ENCODE results near the gene RAD51B.

The RAD51B gene

GRCh38 chr14:68508581-68508980 is 689.0 kb downstream of the RAD51B start:
- DNase-seq, result no peak

DNA sequence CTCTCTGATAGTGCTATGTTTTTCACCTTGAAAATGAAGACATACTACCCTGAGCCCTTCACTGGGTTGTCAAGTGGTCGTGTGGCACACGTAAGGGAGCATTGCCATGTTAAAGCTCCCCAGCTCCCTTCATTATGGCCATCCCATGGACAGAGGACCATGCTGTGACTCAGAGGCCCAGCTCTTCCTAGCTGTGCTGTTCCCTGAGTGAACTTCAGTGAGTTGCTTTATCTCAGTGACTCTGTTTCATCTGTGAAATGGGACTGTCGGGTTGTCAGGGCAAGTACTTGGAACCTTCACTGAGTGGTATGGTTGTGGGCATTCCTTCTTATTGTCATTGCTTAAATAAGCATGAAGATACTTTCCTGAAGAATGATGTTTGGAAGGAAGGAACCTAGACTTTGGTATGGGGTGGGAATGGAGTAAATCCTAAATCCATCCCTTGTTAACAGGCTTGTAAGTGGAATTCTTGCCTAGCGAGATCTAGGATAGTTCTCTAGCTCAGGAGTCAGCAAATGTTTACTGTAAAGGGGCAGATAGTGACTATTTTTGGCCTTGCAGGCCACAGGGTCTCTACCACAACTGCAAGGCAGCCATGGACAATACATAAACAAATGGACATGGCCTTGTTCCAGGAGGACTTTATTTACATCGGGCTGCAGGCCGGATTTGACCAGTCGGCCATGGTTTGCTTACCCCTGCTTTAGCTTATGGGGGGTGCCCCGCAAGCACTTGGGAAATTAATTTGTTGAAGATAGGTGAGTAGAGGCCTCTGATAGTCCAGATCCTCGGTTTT is 689.8 kb downstream of the RAD51B start:
- DNase-seq, result no peak

DNA sequence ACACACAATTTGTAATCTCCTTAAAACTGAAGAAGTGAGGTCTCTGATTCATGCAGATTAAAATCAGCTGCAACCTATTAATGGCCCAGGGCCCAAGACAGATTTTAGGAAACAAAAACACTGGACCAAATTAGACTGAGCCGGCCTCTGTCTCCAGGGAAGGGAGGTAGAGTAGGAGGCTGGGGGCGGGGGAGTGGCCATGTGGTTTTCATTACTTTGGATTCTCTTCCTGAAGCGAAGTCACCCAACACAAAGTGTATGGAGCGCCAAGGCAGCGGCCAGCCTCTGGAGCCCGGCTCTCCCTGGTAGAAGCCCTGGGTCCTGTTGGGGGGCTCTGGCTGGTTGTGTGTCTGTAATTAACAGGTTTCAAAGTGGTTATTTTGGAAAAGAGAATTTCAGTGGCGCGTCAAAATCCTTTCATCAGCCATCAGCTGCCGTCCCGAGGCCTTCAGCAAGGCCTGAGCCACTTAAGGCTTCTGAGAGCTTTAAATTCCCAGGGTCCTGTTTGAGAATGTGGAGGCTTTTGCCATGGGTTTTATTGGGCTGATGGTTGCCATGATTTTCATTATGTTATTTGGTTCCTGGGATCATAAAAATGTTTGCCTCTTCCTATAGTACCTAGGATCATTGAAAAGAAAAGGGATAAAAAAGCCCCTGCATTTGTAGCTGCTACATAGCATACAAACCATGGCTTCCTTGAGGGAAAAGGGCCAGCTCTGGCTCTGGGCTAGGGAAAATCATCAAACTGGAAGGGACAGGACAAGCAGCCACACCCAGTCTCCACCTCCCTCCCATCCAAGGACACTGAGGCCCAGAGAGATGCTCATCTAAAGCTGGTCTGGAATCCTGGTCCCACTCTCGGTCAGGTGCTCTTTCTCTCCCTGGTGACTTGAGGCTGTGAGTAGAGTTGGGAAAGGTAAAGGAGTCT is 690.9 kb downstream of the RAD51B start:
- DNase-seq, result no peak

DNA sequence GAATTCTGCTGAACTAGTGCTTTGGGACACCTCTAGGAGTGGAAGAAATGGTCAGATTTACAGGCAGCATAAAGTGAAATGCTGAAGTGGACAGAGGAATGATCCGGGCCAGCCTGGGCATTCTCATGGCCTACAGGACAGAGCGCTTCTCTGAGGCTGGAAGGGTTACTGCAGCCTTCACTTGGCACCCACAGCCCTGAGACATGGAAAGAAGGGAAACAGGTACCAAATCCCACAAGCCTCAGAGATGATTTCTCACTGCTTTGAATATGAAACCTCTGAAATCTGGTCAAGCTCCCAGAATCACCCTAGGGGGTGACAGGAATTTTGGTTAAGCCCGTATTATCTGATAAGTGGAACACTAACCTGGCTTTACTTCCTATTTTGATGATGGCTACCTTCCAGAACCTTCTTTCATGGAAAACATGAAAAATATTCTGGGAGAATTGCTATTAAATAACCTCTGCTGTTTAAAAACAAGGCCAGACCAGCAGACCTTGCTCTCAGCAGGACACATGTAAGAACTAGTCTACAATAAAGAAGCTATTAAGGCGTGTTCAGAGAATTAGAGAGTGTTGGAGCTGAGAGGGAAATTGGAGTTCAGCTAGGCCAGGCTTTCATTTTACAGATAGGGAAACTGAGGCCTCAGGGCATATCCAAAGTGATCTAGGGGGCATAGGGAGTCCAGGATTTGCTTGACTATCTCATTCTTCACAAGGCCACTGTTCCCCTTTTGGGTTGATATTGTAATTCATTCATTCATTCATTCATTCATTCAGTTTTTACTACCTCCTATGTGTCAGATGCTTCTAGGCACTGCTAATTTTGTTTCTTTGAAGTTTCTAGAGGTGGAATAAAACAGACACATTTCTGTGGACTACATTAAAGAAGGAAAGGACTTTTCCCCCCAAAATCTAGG is 691.8 kb downstream of the RAD51B start:
- no peak for DNase-seq

DNA sequence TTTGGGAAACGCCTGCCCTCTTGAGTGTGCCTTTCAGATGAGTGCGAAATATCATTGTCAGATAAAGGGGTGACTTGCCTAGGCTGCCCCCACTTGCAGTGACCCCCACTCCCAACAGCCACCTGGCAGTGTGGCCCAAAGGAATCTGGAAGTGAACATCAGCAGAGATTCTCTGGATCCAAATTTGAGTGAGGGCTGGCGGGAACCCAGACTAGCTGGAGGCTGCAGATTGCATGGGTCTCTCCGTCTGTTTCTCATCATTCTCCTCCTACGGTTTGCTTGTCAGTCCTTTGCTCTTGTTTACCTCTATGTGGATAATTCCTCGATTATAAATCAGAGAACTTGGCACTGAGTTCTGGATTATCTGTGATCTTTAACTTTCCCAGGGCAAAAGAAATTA is 692.5 kb downstream of the RAD51B start:
- DNase-seq, result no peak

DNA sequence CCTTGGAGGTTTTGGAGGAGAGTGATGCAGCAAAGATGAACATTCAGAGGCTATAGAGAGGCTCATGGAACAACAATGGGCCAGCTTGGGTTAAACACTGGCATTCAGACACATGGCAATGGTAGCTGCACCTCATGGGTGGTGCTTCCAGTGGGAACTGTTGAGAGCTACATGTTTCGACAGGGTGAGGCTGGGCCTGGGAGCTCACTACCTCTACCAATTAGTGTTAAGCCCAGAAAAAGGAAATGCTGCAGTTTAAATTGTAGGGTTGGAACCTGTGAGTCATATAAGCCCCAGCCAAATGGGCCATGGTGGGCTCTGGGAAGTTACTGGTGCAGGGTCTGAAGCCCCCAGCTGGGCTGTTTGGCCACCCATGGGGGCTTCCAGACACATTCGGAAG is 693.6 kb downstream of the RAD51B start:
- peak; percentile 40 for DNase-seq

- DNase-seq, result peak; percentile 29
Observed at GRCh38 chr14:68513838-68514607, 694.4 kb downstream of the RAD51B start.

GRCh38 chr14:68514608-68515194 is 695.1 kb downstream of the RAD51B start:
- DNase-seq, result no peak

GRCh38 chr14:68516342-68516741 is 696.8 kb downstream of the RAD51B start:
- no peak for DNase-seq

DNA sequence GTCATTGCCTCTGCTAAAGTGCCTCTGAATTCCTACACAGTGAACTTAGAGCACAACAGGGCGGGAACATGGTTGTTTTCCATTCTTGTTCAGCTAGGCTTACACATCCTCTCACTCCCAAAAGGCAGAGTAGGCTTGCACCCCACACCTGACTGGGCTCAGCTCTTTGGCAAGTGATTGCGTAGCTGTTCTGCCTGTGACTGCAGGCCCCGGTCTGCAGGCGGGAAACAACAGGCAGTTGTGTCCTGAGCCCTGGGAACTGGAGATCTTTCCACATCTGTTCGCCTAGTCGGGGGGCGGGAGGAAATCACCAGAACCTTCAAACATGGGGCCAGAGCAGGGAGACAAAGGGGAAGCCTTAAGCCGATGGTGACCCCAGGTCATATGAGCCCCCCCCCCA is 698.6 kb downstream of the RAD51B start:
- no peak for DNase-seq

DNA sequence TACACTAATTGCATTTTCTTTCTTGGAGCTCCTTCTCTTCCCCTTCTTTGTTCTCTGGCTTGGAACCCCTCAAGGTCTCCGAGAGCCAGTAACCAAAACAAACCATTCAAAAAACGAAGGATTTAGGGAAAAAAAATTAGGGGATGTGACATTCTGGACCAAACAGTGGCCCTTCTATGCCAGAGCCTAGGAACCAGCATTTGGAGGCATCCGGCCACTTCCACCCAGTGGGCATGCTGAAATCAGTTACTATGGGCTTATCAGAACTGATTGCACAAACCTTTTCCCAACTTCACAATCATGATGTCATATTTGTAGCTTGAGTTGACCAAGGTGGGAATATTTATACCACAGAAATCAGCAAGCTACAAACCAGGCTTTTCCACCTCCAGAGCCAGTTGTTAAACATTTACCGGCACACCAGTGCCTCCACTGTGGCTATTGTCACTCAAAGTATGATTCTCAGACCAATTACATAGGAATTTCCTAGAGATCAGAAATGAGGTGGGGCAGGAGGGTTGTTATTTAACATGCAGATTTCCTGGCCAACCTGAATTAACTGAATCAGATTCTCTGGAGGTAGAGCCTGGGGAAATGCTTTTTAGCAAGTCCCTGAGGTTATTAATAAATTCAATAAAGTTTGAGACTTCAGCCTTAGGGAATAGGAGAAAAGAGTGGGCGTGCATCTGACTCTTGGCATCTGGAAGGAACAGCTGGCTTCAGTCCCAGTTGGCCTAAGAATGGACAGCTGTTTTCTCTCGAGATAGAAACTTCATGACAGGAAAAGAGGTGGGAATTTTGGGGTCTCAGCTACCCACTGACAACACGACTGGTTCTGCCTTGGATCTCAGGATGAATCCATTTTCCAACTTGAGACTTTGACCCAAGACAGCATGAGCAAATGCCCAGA is 699.4 kb downstream of the RAD51B start:
- DNase-seq, result no peak

GRCh38 chr14:68519671-68520187 is 700.1 kb downstream of the RAD51B start:
- DNase-seq, result peak; percentile 4

DNA sequence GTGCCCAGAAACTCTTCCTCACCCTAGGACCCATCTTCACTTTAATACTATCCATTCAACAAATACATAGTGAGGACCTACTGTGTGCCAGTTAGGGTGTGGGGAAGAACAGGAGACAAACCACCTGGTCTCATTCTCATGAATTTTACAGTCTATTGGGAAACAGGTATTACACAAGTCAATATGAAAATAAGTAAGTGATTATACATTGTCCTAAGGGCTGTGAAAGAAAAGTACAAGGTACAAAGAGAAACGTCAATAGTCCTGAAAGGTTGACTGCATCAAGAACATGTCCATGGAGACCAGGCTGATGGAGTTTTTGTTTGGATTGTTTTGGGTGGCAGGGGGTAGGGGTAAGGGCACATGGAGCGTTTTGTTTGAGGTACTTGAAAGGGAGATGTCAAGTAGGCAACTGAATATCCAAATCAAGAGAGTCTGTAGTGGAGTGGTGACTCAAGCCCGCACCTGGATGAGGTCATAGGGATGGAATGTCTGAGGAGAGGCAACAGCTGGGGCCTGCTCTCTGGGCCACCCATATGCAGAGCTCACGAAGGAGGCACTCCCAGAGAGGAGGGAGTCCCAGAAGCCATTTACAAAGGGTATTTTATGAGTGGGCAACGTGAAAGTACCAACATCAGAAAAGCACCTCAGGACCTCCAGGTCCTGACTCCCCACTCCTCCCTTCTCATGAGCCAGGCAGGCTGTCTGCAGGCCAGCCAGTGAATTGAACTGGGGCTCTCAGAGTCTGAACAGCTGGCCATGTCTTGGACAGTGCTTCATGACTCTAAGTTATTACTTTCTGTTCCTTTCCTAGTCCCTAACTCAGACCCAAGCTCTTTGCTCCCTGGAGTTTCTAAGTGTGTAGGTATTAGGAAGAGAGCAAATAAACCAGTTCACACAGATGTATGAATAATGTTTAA is 701.3 kb downstream of the RAD51B start:
- DNase-seq, result no peak

GRCh38 chr14:68521557-68521901 is 702.0 kb downstream of the RAD51B start:
- no peak for DNase-seq

DNA sequence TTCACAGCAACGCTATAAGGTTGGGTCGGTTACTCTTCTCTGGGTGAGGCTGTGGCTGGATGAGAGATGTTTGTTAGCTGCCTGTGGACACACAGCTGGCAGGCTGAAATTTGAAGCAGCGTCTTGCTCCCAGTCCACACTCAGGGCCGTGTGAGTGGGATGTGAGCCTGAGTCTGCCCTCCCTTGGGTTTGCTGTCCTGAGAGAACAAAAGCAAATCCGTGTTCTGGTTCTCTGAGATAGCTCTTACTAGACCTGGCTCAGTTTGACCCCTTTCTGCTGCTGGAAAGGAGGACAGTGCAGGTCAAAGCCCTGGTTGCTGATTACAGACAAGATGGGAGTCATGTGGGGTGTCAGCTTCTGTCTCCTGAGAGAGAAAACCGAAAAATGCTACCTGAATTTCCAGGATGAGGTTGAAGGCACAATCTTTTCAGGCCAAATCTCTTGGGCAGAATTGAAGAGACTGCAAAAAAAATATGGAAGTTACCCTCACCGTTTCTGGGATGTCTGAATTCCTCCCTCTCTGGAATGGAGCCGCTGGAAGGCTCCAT is 702.5 kb downstream of the RAD51B start:
- no peak for DNase-seq

- no peak for DNase-seq
Observed at GRCh38 chr14:68522510-68523325, 703.1 kb downstream of the RAD51B start.

- DNase-seq, result no peak
Observed at GRCh38 chr14:68523326-68523610, 703.7 kb downstream of the RAD51B start.

GRCh38 chr14:68523989-68524725 is 704.6 kb downstream of the RAD51B start:
- DNase-seq, result no peak

All from MV-4-11 (cell line).